Testis (tissue), 2 donors: ENCODE results near the gene ZNF263.

Experiments
- CTCF ChIP-seq, 3 experiments: fragments of 450-650 bp in 2 of 3; fragments of 200-600 bp in 1 of 3; sonication (generic) in 1 of 3; IDR thresholded peaks; one replicate each; pipeline ENCODE4 v1.5.1; 2016 to 2019; ENCODE audit warnings: antibody characterized with exemption in 3 of 3, mild to moderate bottlenecking in 2 of 3, moderate library complexity in 1 of 3
- POLR2A ChIP-seq: fragments of 450-650 bp; IDR thresholded peaks from one replicate; pipeline ENCODE4 v1.6.1; 2017; ENCODE audit warnings: antibody characterized with exemption, mild to moderate bottlenecking, moderate library complexity

DNA sequence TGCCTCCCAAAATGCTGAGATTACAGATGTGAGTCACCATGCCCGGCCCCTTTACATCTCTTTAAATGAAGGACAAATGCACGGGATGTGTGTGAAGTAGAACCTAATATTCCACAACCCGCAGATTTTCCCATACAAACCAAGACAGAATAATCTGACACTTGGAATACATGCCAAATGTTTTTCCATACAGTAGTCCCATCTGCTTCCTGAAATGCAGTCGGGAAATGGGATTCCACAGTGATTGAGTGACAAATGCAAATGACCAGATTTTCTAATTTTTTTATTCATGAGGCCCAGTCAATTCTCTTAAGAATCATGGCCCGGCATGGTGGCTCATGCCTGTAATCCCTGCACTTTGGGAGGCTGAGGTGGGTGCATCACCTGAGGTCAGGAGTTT, 41.5 kb upstream of the ZNF263 start:
- no peak for TF ChIP-seq CTCF (IDR thresholded peaks at IDR 0.05)
- TF ChIP-seq POLR2A: no peak
